Fibroblast of lung (primary cell): ENCODE results near the gene LITAFD.

Source experiments
- CTCF ChIP-seq, 2 donors: IDR thresholded peaks in 1 of 2; conservative IDR thresholded peaks in 1 of 2; 1 replicate in 1 of 2; 2 replicates in 1 of 2; pipeline ENCODE4 v1.5.1; 2011 to 2012; ENCODE audit warnings: low read length in 2 of 2, control low read depth in 1 of 2, inconsistent platforms in 1 of 2, low read depth in 1 of 2, mild to moderate bottlenecking in 1 of 2
- EZH2 ChIP-seq: IDR thresholded peaks from 2 replicates; pipeline ENCODE4 v1.5.1; 2012; ENCODE audit warnings: low read length, control low read depth, mild to moderate bottlenecking; ENCODE audit errors: missing control alignments

GRCh38 chr16:8874388-8874787 lies 7.8 kb upstream of the LITAFD start:
- TF ChIP-seq CTCF (conservative IDR thresholded peaks at IDR 0.05 in 1 of 2, IDR thresholded peaks at IDR 0.05 in 1 of 2; ENCODE audit: low read depth in 1 of 2, low read length in 2 of 2) (no peak), EZH2 (no peak)
